Progenitor cell of endocrine pancreas (in vitro differentiated cells): ENCODE data around the gene FXYD2. TPM values are rescaled to one million over a fixed set of nuclear protein-coding genes. Genes with fewer than 3 reads are reported as not detected.

Experiments
- DNase-seq: peaks from one replicate; pipeline ENCODE4 v3.0.0; 2021; ENCODE audit warnings: low spot score; ENCODE audit not compliant: unreplicated experiment
- H3K27ac Mint-ChIP-seq: 2 replicates; pipeline ENCODE4 v1.8.0; 2021; ENCODE audit warnings: mild to moderate bottlenecking, moderate library complexity, mixed read lengths
- H3K27me3 Mint-ChIP-seq: 2 replicates; pipeline ENCODE4 v1.8.0; 2021; ENCODE audit warnings: mixed read lengths
- H3K36me3 Mint-ChIP-seq: 2 replicates; pipeline ENCODE4 v1.8.0; 2022; ENCODE audit warnings: mixed read lengths; ENCODE audit not compliant: insufficient read depth
- H3K4me1 Mint-ChIP-seq: 2 replicates; pipeline ENCODE4 v1.8.0; 2021; ENCODE audit warnings: low read depth, mixed read lengths
- H3K4me3 Mint-ChIP-seq: 2 replicates; pipeline ENCODE4 v1.8.0; 2021; ENCODE audit warnings: low read depth, mild to moderate bottlenecking, moderate library complexity, mixed read lengths
- H3K9me3 Mint-ChIP-seq: 2 replicates; pipeline ENCODE4 v1.8.0; 2021; ENCODE audit warnings: low read depth, mixed read lengths
- total RNA-seq: library from RNA; stranded (reverse); gene quantifications from 2 replicates; pipeline ENCODE4 v1.2.1, GENCODE V29; 2021
- TF ChIP-seq, protein P1 (sequence below): fragments of 200-600 bp; sonication (generic); IDR thresholded peaks from one replicate; pipeline ENCODE4 v1.5.0; 2021; ENCODE audit warnings: antibody characterized with exemption, mild to moderate bottlenecking; ENCODE audit not compliant: unreplicated experiment

Gene FXYD2
- total RNA-seq, 1 donor from 2014 or later: 7.4 TPM

DNA sequence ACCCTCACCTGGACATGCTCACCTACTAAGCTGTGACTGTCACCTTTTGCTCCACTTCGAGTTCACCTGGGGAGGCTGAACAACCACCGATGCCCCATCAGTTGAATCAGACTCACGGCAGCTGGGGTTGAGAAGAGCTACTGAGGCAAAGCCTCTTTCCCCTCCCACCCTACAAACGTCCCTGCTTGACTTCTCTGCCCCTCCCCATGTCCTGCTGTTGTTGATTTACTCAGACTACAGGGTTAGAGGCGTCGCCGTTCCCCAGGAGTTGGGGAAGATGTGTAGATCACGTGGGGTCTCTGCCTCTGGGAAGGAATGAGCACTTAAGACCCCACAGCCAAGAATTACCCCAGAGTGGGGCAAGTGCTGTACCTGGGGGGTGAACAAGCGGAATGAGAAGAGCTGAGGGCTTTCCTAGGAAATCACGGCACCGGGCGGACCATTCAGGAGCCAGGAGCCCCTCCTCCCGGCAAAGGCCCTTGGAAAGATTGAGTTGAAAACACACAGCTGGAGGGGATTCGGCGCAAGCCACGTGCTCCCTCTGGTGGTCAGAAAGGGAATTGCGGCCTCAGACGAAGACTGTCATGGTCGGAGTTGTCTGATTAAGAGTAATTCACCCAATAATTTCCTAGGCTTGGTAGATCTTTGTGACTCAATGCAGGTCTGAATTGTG lies 7.0 kb downstream of the FXYD2 start:
- Mint-ChIP-seq H3K4me3 (peak overlapping the region; percentile 36), H3K27me3 (peaks cover 6% of the 10 kb centered on the region), H3K9me3 (no peaks in the 10 kb centered on the region), H3K4me1 (peaks cover 53% of the 10 kb centered on the region), H3K27ac (peak overlapping the region; percentile 94), H3K36me3 (no peaks in the 10 kb centered on the region)
- peak; percentile 86 for DNase-seq
- TF ChIP-seq, protein P1, sequence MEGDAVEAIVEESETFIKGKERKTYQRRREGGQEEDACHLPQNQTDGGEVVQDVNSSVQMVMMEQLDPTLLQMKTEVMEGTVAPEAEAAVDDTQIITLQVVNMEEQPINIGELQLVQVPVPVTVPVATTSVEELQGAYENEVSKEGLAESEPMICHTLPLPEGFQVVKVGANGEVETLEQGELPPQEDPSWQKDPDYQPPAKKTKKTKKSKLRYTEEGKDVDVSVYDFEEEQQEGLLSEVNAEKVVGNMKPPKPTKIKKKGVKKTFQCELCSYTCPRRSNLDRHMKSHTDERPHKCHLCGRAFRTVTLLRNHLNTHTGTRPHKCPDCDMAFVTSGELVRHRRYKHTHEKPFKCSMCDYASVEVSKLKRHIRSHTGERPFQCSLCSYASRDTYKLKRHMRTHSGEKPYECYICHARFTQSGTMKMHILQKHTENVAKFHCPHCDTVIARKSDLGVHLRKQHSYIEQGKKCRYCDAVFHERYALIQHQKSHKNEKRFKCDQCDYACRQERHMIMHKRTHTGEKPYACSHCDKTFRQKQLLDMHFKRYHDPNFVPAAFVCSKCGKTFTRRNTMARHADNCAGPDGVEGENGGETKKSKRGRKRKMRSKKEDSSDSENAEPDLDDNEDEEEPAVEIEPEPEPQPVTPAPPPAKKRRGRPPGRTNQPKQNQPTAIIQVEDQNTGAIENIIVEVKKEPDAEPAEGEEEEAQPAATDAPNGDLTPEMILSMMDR: peak; percentile 99

GRCh38 chr11:117816846-117817367 lies 7.6 kb downstream of the FXYD2 start:
- Mint-ChIP-seq H3K27ac (peak overlapping the region; percentile 94), H3K9me3 (no peaks in the 10 kb centered on the region), H3K4me3 (peak overlapping the region; percentile 36), H3K36me3 (no peaks in the 10 kb centered on the region), H3K27me3 (peaks cover 11% of the 10 kb centered on the region), H3K4me1 (peaks cover 55% of the 10 kb centered on the region)
- no peak for DNase-seq
- TF ChIP-seq, protein P1: no peak

GRCh38 chr11:117816151-117816741 lies 8.3 kb downstream of the FXYD2 start:
- H3K9me3 Mint-ChIP-seq: no peaks in the 10 kb centered on the region
- DNase-seq: peak; percentile 58
- H3K36me3 Mint-ChIP-seq: no peaks in the 10 kb centered on the region
- peaks cover 58% of the 10 kb centered on the region for H3K4me1 Mint-ChIP-seq
- TF ChIP-seq, protein P1: no peak
- peak overlapping the region; percentile 29 for H3K4me3 Mint-ChIP-seq
- peaks cover 15% of the 10 kb centered on the region for H3K27me3 Mint-ChIP-seq
- peak overlapping the region; percentile 93 for H3K27ac Mint-ChIP-seq

DNA sequence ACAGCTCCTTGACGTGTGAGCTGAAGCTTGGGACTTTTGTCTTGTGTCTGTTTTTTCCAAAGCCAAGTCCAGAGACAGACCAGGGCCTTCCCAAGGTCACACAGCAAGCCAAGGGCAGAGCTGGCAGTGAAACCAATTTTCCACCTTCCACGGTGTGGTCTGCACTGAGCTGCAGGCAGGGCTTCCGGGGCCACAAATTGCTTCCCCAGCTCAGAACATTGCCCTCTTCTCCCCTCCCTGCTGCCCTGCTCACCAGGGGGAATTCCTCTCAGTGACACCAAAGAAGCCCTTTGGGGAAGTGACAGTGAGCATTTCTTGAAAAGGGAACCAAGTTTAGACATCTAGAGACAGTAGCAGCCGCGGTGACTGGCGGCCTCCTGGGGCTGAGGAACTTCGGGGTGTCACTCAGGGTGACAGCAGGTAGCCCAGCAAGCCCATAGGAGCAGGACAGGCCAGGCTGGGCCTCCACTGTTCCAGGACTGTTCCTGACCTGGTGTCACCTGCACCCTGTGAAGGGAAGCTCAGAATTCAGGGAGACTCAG lies 9.2 kb downstream of the FXYD2 start:
- DNase-seq: no peak
- Mint-ChIP-seq H3K4me1 (peaks cover 59% of the 10 kb centered on the region), H3K9me3 (no peaks in the 10 kb centered on the region), H3K4me3 (no peak overlapping the region), H3K36me3 (no peaks in the 10 kb centered on the region), H3K27ac (peak overlapping the region; percentile 78), H3K27me3 (peaks cover 25% of the 10 kb centered on the region)
- TF ChIP-seq, protein P1: no peak

DNA sequence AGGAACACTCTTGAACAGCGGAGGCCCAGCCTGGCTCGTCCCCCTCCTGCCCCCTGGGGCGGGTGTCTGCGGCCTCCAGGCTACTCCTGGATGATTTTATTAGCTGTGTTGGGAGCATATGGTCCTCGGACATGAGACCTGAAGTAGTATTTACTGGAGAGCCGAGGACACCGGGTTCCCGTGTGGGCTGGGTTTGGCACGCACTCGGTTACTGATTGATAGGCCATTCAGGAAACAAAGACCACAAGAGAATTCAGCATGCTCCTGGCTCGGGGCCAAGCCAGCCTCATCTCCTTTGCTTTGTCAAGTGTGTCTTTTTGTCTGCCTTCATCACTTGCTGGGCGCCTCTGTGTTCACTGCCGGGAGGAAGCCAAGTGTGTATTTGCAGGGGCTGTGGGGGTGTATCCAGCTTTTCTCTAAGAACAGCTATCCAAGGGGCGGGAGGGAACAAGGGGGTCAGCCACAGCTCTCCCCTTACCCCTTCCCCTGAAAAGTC lies 9.7 kb downstream of the FXYD2 start:
- peak overlapping the region; percentile 78 for H3K27ac Mint-ChIP-seq
- TF ChIP-seq, protein P1: no peak
- H3K9me3 Mint-ChIP-seq: no peaks in the 10 kb centered on the region
- no peaks in the 10 kb centered on the region for H3K36me3 Mint-ChIP-seq
- peaks cover 30% of the 10 kb centered on the region for H3K27me3 Mint-ChIP-seq
- DNase-seq: no peak
- H3K4me3 Mint-ChIP-seq: peak overlapping the region; percentile 37
- H3K4me1 Mint-ChIP-seq: peaks cover 56% of the 10 kb centered on the region
